ENCODE results near the gene WNT9B.

GRCh38 chr17:46903762-46904672 lies 52.6 kb downstream of the WNT9B start:
- no peak for TF ChIP-seq CTCF (IDR thresholded peaks at IDR 0.05)
- no peak for TF ChIP-seq POLR2AphosphoS5 (IDR thresholded peaks at IDR 0.05)

Data from prostate gland (tissue), 2 donors.